Glutamatergic neuron (in vitro differentiated cells): Measurements from ENCODE around the gene MYL11. TPM values are rescaled to one million over a fixed set of nuclear protein-coding genes. Genes with fewer than 3 reads are reported as not detected.

Experiments used
- DNase-seq: peaks from one replicate; pipeline ENCODE4 v3.0.0; 2022
- H3K27ac Mint-ChIP-seq: one replicate; pipeline ENCODE4 v1.8.0; 2020; ENCODE audit warnings: mild to moderate bottlenecking, mixed read lengths, inconsistent platforms; ENCODE audit not compliant: unreplicated experiment
- H3K27me3 Mint-ChIP-seq: one replicate; pipeline ENCODE4 v1.8.0; 2020; ENCODE audit warnings: mild to moderate bottlenecking, moderate library complexity, mixed read lengths, inconsistent platforms; ENCODE audit not compliant: unreplicated experiment
- H3K36me3 Mint-ChIP-seq: one replicate; pipeline ENCODE4 v1.8.0; 2020; ENCODE audit warnings: mild to moderate bottlenecking, mixed read lengths, inconsistent platforms; ENCODE audit not compliant: unreplicated experiment
- H3K4me1 Mint-ChIP-seq: one replicate; pipeline ENCODE4 v1.8.0; 2020; ENCODE audit warnings: mild to moderate bottlenecking, low read depth, mixed read lengths, inconsistent platforms; ENCODE audit not compliant: unreplicated experiment
- H3K4me3 Mint-ChIP-seq: one replicate; pipeline ENCODE4 v1.8.0; 2020; ENCODE audit warnings: mild to moderate bottlenecking, mixed read lengths, inconsistent platforms; ENCODE audit not compliant: unreplicated experiment
- H3K9me3 Mint-ChIP-seq: one replicate; pipeline ENCODE4 v1.8.0; 2020; ENCODE audit warnings: mild to moderate bottlenecking, moderate library complexity, mixed read lengths, inconsistent platforms; ENCODE audit not compliant: unreplicated experiment
- CTCF ChIP-seq: fragments of 200-600 bp; sonication (generic); IDR thresholded peaks from one replicate; pipeline ENCODE4 v1.5.0; 2021; ENCODE audit not compliant: partially characterized antibody, unreplicated experiment
- total RNA-seq: library from RNA; stranded (reverse); fragmentation: NEBNext Ultra II Directional; extraction: Animal tissue kit (Norgen Biotek cat#: 25700); gene quantifications from one replicate; pipeline ENCODE4 v1.2.1, GENCODE V29; 2021; ENCODE audit not compliant: unreplicated experiment

The MYL11 gene
- total RNA-seq, 1 donor from 2014 or later, result not detected

GRCh38 chr16:30366511-30366910 lies 8.1 kb upstream of the MYL11 start:
- peaks cover 19% of the 10 kb centered on the region for H3K27me3 Mint-ChIP-seq
- no peak for DNase-seq
- H3K27ac Mint-ChIP-seq, result no peak overlapping the region
- no peak for TF ChIP-seq CTCF
- H3K4me1 Mint-ChIP-seq, result peaks cover 22% of the 10 kb centered on the region
- peaks cover 3% of the 10 kb centered on the region for H3K36me3 Mint-ChIP-seq
- H3K9me3 Mint-ChIP-seq, result peaks cover 9% of the 10 kb centered on the region
- peak overlapping the region; percentile 98 for H3K4me3 Mint-ChIP-seq

GRCh38 chr16:30367349-30368009 lies 7.1 kb upstream of the MYL11 start:
- Mint-ChIP-seq H3K4me3 (peak overlapping the region; percentile 98), H3K9me3 (peaks cover 13% of the 10 kb centered on the region), H3K27ac (peak overlapping the region; percentile 64), H3K36me3 (peaks cover 3% of the 10 kb centered on the region), H3K27me3 (peaks cover 24% of the 10 kb centered on the region), H3K4me1 (peaks cover 30% of the 10 kb centered on the region)
- no peak for TF ChIP-seq CTCF
- DNase-seq, result no peak

GRCh38 chr16:30368122-30368791 lies 6.3 kb upstream of the MYL11 start:
- Mint-ChIP-seq H3K36me3 (peaks cover 3% of the 10 kb centered on the region), H3K27ac (peak overlapping the region; percentile 48), H3K4me3 (peak overlapping the region; percentile 98), H3K9me3 (peaks cover 17% of the 10 kb centered on the region), H3K4me1 (peaks cover 36% of the 10 kb centered on the region), H3K27me3 (peaks cover 27% of the 10 kb centered on the region)
- DNase-seq, result no peak
- no peak for TF ChIP-seq CTCF

- H3K27ac Mint-ChIP-seq, result peak overlapping the region; percentile 77
- H3K4me3 Mint-ChIP-seq, result peak overlapping the region; percentile 98
- H3K36me3 Mint-ChIP-seq, result peaks cover 3% of the 10 kb centered on the region
Observed at GRCh38 chr16:30368792-30369090, 5.9 kb upstream of the MYL11 start.

More at GRCh38 chr16:30368792-30369090, 5.9 kb upstream of the MYL11 start:
- no peak for DNase-seq
- Mint-ChIP-seq H3K27me3 (peaks cover 27% of the 10 kb centered on the region), H3K9me3 (peaks cover 18% of the 10 kb centered on the region), H3K4me1 (peaks cover 36% of the 10 kb centered on the region)
- TF ChIP-seq CTCF, result no peak
